Testis (tissue), 2 donors: ENCODE results near the gene RBMS2.

Experiments used
- CTCF ChIP-seq, 3 experiments: fragments of 450-650 bp in 2 of 3; fragments of 200-600 bp in 1 of 3; sonication (generic) in 1 of 3; IDR thresholded peaks; one replicate each; pipeline ENCODE4 v1.5.1; 2016 to 2019; ENCODE audit warnings: antibody characterized with exemption in 3 of 3, mild to moderate bottlenecking in 2 of 3, moderate library complexity in 1 of 3
- POLR2A ChIP-seq: fragments of 450-650 bp; IDR thresholded peaks from one replicate; pipeline ENCODE4 v1.6.1; 2017; ENCODE audit warnings: antibody characterized with exemption, mild to moderate bottlenecking, moderate library complexity

GRCh38 chr12:56644654-56645053 lies 123.0 kb downstream of the RBMS2 start:
- TF ChIP-seq CTCF (IDR thresholded peaks at IDR 0.05): no peak
- TF ChIP-seq POLR2A: no peak
